Measurements from ENCODE around the gene GPR157.

GPR157 gene

DNA sequence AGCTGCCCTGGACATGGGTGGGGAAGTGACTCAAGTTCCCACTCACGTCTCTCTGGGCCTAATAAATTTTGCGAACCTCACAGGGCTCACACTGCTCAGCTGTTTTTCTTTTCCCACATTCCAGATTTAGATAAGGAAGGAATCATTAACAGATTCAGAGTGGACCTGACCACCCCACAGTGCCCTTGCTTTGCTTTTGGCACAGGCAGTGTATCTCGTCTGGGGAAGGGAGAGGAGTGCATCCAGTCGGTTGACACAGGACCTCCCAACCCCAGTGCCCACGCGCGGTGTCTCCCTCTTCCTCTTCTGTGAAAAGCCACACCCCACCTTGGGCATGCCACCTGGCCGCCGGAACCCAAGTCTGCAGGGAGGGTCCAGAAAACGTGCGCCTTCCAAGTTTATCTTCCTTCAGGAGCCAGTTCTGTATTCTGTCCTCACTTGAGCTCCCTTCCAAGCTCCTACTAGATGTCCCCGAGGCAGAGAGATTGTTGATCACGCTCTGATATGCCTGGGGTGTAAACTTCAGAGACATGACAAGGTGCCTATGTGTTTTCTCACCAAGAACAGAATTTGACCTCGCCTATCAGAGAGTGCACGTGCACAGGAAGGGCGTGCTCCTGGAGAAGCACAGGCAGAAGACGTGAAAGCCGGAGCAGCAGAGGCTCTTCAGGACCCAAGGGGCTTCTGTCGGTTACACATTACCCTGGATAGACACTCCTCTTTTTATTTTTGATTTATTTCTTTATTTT is 50.0 kb downstream of the GPR157 start:
- H3K27ac ChIP-seq (ENCODE audit: low read depth, low read length): peak overlapping the region; percentile 60
- H3K4me1 ChIP-seq (ENCODE audit: control insufficient read depth in 1 of 2, insufficient read depth in 2 of 2, low read length in 2 of 2): peaks cover 22 to 33% of the 10 kb centered on the region in 2 donors
- no peaks in the 10 kb centered on the region for H3K36me3 ChIP-seq (ENCODE audit: control insufficient read depth in 1 of 2, insufficient read depth in 2 of 2, low read length in 2 of 2)
- no peaks in the 10 kb centered on the region for H3K27me3 ChIP-seq (ENCODE audit: control insufficient read depth in 1 of 2, insufficient read depth in 2 of 2, low read length in 2 of 2)
- H3K9me3 ChIP-seq (ENCODE audit: control insufficient read depth in 1 of 2, low read length in 2 of 2): no peaks in the 10 kb centered on the region
- peak overlapping the region in 1 of 2 donors; percentile 10 for H3K9ac ChIP-seq (ENCODE audit: low read depth in 1 of 2, low read length in 2 of 2)
- peak overlapping the region; percentile 21 to 26 for H3K4me3 ChIP-seq (ENCODE audit: low read depth in 1 of 2, low read length in 2 of 2)

DNA sequence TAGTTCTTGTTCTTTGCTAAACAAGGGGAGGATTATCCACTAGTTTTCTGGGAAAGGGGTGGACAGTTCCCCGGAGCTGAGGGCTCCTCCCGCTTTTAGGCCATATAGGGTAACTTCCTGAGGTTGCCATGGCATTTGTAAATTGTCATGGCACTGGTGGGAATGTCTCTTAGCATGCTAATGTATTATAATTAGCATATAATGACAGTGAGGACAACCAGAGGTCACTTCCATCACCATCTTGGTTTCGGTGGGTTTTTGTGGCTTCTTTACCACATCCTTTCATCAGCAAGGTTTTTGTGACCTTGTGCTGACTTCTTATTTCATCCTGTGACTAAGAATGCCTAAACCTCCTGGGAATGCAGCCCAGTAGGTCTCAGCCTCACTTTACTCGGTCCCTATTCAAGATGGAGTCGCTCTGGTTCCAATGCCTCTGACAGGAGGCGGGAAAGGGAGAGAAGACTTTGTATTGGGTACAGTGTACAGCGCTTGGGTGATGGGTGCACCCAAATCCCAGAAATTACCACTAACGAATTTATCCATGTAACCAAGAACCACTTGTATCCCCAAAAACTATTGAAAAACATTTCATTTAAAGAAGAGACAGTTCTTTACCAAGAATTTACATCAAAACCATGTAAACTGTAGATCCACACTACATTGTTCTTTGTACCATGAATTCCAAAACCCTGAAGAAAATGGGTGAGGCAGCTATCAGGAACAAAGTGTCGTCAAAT is 50.7 kb downstream of the GPR157 start:
- Histone ChIP-seq H3K27ac (ENCODE audit: low read depth, low read length) (no peak overlapping the region), H3K4me3 (ENCODE audit: low read depth in 1 of 2, low read length in 2 of 2) (peak overlapping the region; percentile 7 to 21), H3K36me3 (ENCODE audit: control insufficient read depth in 1 of 2, insufficient read depth in 2 of 2, low read length in 2 of 2) (no peaks in the 10 kb centered on the region), H3K4me1 (ENCODE audit: control insufficient read depth in 1 of 2, insufficient read depth in 2 of 2, low read length in 2 of 2) (peaks cover 22 to 33% of the 10 kb centered on the region in 2 donors), H3K9ac (ENCODE audit: low read depth in 1 of 2, low read length in 2 of 2) (no peak overlapping the region), H3K9me3 (ENCODE audit: control insufficient read depth in 1 of 2, low read length in 2 of 2) (no peaks in the 10 kb centered on the region), H3K27me3 (ENCODE audit: control insufficient read depth in 1 of 2, insufficient read depth in 2 of 2, low read length in 2 of 2) (no peaks in the 10 kb centered on the region)

DNA sequence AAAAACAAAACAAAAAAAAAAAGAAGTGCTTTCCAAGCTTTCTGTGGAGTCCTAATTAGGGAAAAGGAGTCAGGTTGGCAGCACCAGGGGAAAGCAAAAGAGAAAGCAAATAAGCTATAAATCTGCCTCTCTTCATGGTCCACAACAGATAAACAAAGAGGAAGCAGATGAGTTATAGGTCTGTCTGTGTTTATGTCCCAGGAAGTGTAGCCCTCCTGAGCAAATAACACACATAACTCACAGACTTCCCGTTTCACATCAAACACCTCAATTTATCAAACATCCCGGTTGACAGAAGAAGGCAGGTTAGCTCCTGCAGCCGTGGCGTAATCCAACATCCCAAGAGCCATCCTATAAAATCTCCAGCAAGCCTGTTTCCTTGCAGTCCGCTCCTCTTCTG is 53.9 kb downstream of the GPR157 start:
- no peaks in the 10 kb centered on the region for H3K36me3 ChIP-seq (ENCODE audit: control insufficient read depth in 1 of 2, insufficient read depth in 2 of 2, low read length in 2 of 2)
- no peaks in the 10 kb centered on the region for H3K9me3 ChIP-seq (ENCODE audit: control insufficient read depth in 1 of 2, low read length in 2 of 2)
- H3K9ac ChIP-seq (ENCODE audit: low read depth in 1 of 2, low read length in 2 of 2): no peak overlapping the region
- H3K4me1 ChIP-seq (ENCODE audit: control insufficient read depth in 1 of 2, insufficient read depth in 2 of 2, low read length in 2 of 2): peaks cover 19 to 29% of the 10 kb centered on the region in 2 donors
- H3K27me3 ChIP-seq (ENCODE audit: control insufficient read depth in 1 of 2, insufficient read depth in 2 of 2, low read length in 2 of 2): no peaks in the 10 kb centered on the region
- H3K27ac ChIP-seq (ENCODE audit: low read depth, low read length): no peak overlapping the region
- H3K4me3 ChIP-seq (ENCODE audit: low read depth in 1 of 2, low read length in 2 of 2): no peak overlapping the region

DNA sequence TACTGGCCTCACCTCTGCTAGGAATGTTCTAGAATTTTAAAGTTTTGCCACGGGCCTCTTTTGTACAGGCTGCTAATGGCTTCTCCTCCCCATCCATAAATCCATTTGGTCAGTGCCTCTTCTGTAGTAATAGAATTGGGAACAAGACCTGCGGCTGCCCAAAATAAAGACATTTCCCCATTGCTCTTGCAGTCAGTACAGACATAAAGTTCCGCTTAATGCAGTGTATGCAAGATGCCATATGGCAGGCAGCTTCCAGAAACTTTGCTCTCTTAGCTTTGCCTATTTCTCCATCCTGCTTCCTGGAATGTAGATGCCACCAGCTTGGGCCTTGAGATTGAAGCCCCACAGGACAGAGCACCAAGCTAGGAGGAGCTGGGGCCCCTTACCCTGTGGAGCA is 55.8 kb downstream of the GPR157 start:
- no peak overlapping the region for H3K4me3 ChIP-seq (ENCODE audit: low read depth in 1 of 2, low read length in 2 of 2)
- no peaks in the 10 kb centered on the region for H3K9me3 ChIP-seq (ENCODE audit: control insufficient read depth in 1 of 2, low read length in 2 of 2)
- H3K27me3 ChIP-seq (ENCODE audit: control insufficient read depth in 1 of 2, insufficient read depth in 2 of 2, low read length in 2 of 2): no peaks in the 10 kb centered on the region
- H3K36me3 ChIP-seq (ENCODE audit: control insufficient read depth in 1 of 2, insufficient read depth in 2 of 2, low read length in 2 of 2): no peaks in the 10 kb centered on the region
- H3K4me1 ChIP-seq (ENCODE audit: control insufficient read depth in 1 of 2, insufficient read depth in 2 of 2, low read length in 2 of 2): peaks cover 20 to 22% of the 10 kb centered on the region in 2 donors
- no peak overlapping the region for H3K9ac ChIP-seq (ENCODE audit: low read depth in 1 of 2, low read length in 2 of 2)
- H3K27ac ChIP-seq (ENCODE audit: low read depth, low read length): no peak overlapping the region

DNA sequence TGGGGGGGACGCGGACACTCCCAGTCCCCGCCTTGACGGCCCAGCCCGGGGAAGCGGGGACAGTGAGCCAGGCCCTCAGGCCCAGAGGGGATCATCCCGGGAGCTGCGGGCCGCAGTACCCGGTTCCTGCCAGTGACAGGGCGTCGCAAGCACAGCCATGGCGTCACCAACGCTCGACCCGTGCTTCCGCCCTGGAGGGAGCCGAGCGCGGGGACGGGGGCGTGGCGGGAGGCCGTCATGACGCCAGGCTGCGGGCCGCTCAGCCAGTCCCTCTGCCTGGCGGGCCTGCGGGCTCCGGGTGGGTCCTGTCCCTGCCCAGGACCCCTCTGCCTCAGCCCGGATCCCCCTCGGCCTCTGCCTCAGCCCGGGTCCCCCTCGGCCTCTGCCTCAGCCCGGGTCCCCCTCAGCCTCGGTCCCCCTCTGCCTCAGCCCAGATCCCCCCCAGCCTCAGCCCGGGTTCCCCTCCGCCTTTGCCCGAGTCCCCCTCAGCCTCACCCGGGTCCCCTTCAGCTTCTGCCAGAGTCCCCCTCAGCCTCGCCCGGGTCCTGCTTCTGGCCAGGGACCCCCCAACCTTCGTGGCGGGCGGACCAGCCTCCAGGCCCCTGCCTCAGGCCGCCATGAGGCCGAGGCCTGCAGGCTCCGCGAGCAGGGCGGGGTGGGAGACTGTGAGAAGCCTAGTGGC is 57.2 kb downstream of the GPR157 start:
- Histone ChIP-seq H3K27ac (ENCODE audit: low read depth, low read length) (no peak overlapping the region), H3K9ac (ENCODE audit: low read depth in 1 of 2, low read length in 2 of 2) (no peak overlapping the region), H3K9me3 (ENCODE audit: control insufficient read depth in 1 of 2, low read length in 2 of 2) (no peaks in the 10 kb centered on the region), H3K4me1 (ENCODE audit: control insufficient read depth in 1 of 2, insufficient read depth in 2 of 2, low read length in 2 of 2) (peaks cover 17 to 27% of the 10 kb centered on the region in 2 donors), H3K36me3 (ENCODE audit: control insufficient read depth in 1 of 2, insufficient read depth in 2 of 2, low read length in 2 of 2) (no peaks in the 10 kb centered on the region), H3K4me3 (ENCODE audit: low read depth in 1 of 2, low read length in 2 of 2) (no peak overlapping the region), H3K27me3 (ENCODE audit: control insufficient read depth in 1 of 2, insufficient read depth in 2 of 2, low read length in 2 of 2) (no peaks in the 10 kb centered on the region)

DNA sequence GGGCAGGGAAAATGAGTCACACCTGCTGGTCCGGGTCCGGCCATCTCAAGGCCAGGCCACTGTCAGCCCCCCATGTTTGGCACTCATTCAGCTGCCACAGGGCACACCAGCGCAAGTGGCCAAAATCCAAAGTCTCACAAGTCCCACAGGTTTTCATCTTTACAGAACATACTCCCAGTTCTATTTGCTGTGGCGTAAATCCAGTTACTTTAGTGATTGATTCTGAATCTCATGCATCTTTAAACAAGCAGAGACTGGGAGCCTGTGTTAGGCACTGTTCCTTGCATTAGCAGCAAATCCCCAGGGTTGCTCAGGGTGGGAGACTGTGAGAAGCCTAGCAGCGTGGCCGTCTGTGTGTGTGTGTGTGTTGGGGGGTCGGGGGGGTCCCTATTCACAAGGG is 58.4 kb downstream of the GPR157 start:
- H3K4me1 ChIP-seq (ENCODE audit: control insufficient read depth in 1 of 2, insufficient read depth in 2 of 2, low read length in 2 of 2): peaks cover 13 to 29% of the 10 kb centered on the region in 2 donors
- no peaks in the 10 kb centered on the region for H3K36me3 ChIP-seq (ENCODE audit: control insufficient read depth in 1 of 2, insufficient read depth in 2 of 2, low read length in 2 of 2)
- H3K27ac ChIP-seq (ENCODE audit: low read depth, low read length): no peak overlapping the region
- H3K4me3 ChIP-seq (ENCODE audit: low read depth in 1 of 2, low read length in 2 of 2): no peak overlapping the region
- H3K9me3 ChIP-seq (ENCODE audit: control insufficient read depth in 1 of 2, low read length in 2 of 2): no peaks in the 10 kb centered on the region
- H3K27me3 ChIP-seq (ENCODE audit: control insufficient read depth in 1 of 2, insufficient read depth in 2 of 2, low read length in 2 of 2): no peaks in the 10 kb centered on the region
- H3K9ac ChIP-seq (ENCODE audit: low read depth in 1 of 2, low read length in 2 of 2): no peak overlapping the region

DNA sequence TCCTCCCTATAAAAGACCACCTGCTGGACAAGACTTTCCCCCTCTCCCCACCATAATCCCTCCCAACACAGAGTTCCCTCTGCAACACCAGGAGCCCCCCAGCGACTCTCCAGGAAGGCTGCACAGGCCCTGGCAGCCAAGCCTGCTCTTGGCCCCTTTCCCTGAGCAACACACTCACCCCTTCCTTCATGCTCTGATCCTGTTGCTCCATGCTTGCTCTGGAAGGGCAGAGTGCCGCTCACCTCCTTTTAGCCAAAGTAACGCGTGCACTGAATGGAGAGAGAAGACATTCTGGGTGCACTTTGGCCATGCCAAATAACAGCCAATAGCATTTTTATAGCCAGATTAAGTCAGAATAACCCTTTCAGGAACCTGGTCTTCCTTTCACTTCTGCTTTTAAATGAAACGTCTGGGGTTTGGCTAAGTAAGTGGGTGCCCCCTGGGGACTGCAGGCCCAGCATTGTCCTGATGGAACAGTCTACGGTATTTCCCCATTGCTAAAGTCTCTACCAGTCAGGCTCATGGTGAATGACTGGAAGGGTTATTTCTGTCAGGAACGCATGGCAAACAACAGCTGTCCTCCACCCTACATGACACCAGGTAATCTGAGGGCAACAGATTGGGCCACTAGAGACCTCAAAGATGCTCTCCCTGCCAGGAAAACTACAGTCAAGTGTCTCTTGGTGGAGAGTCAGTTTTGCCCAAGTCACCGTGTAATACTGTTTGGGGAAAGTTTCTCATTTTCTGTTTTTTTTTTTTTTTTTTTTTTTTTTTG is 59.4 kb downstream of the GPR157 start, which contains the start of gene SLC2A5:
Gene SLC2A5 (minus strand): TSS at position 310 of the 775 bp plus-strand sequence. CDS start 99 bp downstream, at position 211.
- peak within 1 kb of the TSS; percentile 68 to 80 for H3K4me3 ChIP-seq (ENCODE audit: low read depth in 1 of 2, low read length in 2 of 2)
- peak within 1 kb of the TSS; percentile 65 to 70 for H3K9ac ChIP-seq (ENCODE audit: low read depth in 1 of 2, low read length in 2 of 2)
- H3K27ac ChIP-seq (ENCODE audit: low read depth, low read length): peak within 1 kb of the TSS; percentile 36

DNA sequence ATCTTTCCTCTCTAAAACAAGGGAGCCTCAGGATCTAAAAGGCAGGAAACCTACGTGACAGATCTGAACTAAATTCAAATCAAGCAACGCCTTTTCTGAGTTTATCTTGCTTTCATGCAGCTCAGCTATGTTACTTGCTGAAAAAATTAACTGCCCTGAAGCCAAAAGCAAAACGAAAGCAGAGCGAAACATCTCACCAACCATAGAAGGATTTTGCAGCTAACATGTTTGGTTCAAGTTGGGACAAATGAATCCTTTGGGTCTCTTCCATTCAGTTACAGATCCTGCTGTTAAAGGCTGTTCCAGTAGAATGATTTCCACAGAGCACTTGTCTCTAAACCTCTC is 59.9 kb downstream of the GPR157 start:
- H3K9ac ChIP-seq (ENCODE audit: low read depth in 1 of 2, low read length in 2 of 2): peak overlapping the region; percentile 43 to 70
- H3K4me3 ChIP-seq (ENCODE audit: low read depth in 1 of 2, low read length in 2 of 2): peak overlapping the region; percentile 68 to 80
- H3K27me3 ChIP-seq (ENCODE audit: control insufficient read depth in 1 of 2, insufficient read depth in 2 of 2, low read length in 2 of 2): no peaks in the 10 kb centered on the region
- peaks cover 16 to 36% of the 10 kb centered on the region in 2 donors for H3K4me1 ChIP-seq (ENCODE audit: control insufficient read depth in 1 of 2, insufficient read depth in 2 of 2, low read length in 2 of 2)
- no peaks in the 10 kb centered on the region for H3K36me3 ChIP-seq (ENCODE audit: control insufficient read depth in 1 of 2, insufficient read depth in 2 of 2, low read length in 2 of 2)
- H3K9me3 ChIP-seq (ENCODE audit: control insufficient read depth in 1 of 2, low read length in 2 of 2): no peaks in the 10 kb centered on the region
- peak overlapping the region; percentile 36 for H3K27ac ChIP-seq (ENCODE audit: low read depth, low read length)

More for the DNA sequence above, 59.4 kb downstream of the GPR157 start, which contains the start of gene SLC2A5:
- Histone ChIP-seq H3K36me3 (ENCODE audit: control insufficient read depth in 1 of 2, insufficient read depth in 2 of 2, low read length in 2 of 2) (no peaks in the 10 kb centered on the region), H3K27me3 (ENCODE audit: control insufficient read depth in 1 of 2, insufficient read depth in 2 of 2, low read length in 2 of 2) (no peaks in the 10 kb centered on the region), H3K9me3 (ENCODE audit: control insufficient read depth in 1 of 2, low read length in 2 of 2) (no peaks in the 10 kb centered on the region), H3K4me1 (ENCODE audit: control insufficient read depth in 1 of 2, insufficient read depth in 2 of 2, low read length in 2 of 2) (peaks cover 13 to 33% of the 10 kb centered on the region in 2 donors)

DNA sequence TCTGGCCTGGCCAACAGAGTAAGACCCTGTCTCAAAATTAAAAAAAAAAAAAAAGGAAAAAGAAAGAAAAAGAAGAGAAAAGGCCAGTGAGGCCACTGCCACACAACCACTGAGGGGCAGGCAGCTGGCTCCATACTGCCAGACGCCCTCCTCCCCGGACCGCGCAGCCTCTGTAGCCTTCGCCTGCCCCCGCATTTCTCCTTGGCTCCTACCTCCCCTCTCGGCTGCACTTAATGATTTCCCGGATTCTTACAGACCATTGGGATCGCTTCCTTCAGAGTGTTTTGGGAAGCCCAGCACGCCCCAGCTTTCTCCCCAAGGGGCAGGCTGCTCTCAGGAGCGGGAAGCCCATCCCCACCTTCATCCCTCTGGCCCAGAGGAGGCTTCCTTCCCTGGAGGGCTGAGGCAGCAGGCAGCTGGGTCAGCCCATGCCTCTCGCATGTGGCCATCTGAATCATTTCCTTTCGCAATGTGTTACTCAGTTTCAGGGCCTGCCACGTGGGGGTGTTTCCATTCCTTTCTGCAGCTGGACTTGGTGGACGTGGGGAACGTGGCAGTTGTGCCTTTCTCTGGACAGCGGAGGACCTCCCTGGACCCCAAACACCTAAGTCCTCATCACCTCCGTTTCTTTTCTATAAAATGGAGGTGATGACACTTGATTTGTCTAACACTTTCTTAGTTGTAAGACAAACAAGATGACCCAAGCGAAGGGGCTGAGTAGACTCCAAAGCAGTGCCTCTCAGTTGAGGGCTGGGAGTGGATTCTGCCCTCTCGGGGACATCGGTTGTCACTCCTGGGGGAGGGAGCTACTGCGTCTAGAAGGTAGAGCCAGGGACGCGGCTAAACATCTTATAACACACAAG is 61.7 kb downstream of the GPR157 start:
- H3K27ac ChIP-seq (ENCODE audit: low read depth, low read length): peak overlapping the region; percentile 11
- H3K4me3 ChIP-seq (ENCODE audit: low read depth in 1 of 2, low read length in 2 of 2): peak overlapping the region; percentile 32 to 44

More for the DNA sequence above, 61.7 kb downstream of the GPR157 start:
- no peaks in the 10 kb centered on the region for H3K9me3 ChIP-seq (ENCODE audit: control insufficient read depth in 1 of 2, low read length in 2 of 2)
- no peaks in the 10 kb centered on the region for H3K36me3 ChIP-seq (ENCODE audit: control insufficient read depth in 1 of 2, insufficient read depth in 2 of 2, low read length in 2 of 2)
- H3K4me1 ChIP-seq (ENCODE audit: control insufficient read depth in 1 of 2, insufficient read depth in 2 of 2, low read length in 2 of 2): peaks cover 18 to 41% of the 10 kb centered on the region in 2 donors
- peak overlapping the region in 1 of 2 donors; percentile 38 for H3K9ac ChIP-seq (ENCODE audit: low read depth in 1 of 2, low read length in 2 of 2)
- H3K27me3 ChIP-seq (ENCODE audit: control insufficient read depth in 1 of 2, insufficient read depth in 2 of 2, low read length in 2 of 2): no peaks in the 10 kb centered on the region
